Mammary epithelial cell (primary cell): Measurements from ENCODE around the gene CFAP61.

Source experiments
- CTCF ChIP-seq, 2 donors: IDR thresholded peaks in 1 of 2; conservative IDR thresholded peaks in 1 of 2; 2 replicates each; pipeline ENCODE4 v1.5.1; 2011 to 2012; ENCODE audit warnings: inconsistent platforms in 2 of 2, low read length in 2 of 2, mild to moderate bottlenecking in 2 of 2, control low read depth in 1 of 2, low read depth in 1 of 2; ENCODE audit not compliant: insufficient read depth in 1 of 2; ENCODE audit errors: extremely low read depth in 1 of 2
- EZH2 ChIP-seq: IDR thresholded peaks from 2 replicates; pipeline ENCODE4 v1.6.1; 2012; ENCODE audit warnings: low read length, inconsistent platforms, borderline replicate concordance

DNA sequence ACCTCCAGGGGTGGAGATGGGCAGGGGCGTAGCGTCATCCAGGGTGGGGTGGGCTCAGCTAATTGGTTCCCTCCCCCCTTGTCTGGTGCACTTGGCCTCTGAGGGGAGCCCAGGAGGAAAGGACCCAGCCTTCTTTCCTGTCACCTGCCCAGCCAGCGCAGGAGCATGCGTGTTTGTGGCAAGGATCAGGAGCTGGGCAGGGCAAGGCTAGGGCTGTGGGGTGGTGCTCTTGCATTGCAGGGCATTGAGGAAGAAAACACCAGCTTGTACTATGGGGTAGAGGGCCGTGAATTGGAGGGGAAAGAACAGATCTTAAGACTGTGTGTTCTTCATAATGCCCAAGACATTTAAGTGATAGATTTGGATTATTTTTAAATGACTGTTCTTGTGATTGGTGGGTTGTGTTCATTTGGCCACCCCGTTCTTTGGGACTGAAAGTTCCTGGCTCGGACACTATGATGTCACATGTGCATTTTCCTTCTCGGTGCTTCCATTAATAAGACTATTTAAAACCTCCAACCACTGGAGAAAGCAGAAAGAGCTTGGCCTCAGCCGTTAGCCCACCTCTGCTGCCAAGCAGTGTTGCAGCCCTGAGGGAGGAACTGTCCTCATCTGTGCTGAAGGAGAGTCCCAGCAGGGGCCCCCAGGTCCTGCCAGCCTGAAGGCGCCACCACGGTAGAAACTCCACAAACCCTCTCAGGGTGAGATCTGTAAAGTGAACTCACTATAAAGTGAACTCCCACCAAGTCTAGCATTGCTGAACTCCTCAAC lies 179.4 kb downstream of the CFAP61 start:
- TF ChIP-seq CTCF (conservative IDR thresholded peaks at IDR 0.05 in 1 of 2, IDR thresholded peaks at IDR 0.05 in 1 of 2; ENCODE audit: extremely low read depth in 1 of 2, insufficient read depth in 1 of 2, low read depth in 1 of 2, low read length in 2 of 2) (no peak), EZH2 (no peak)
